IgD-negative memory B cell (primary cell): ENCODE measurements around the gene ROBO2. TPM values are rescaled to one million over a fixed set of nuclear protein-coding genes. Genes with fewer than 3 reads are reported as not detected.

Experiments
- H3K27ac Mint-ChIP-seq, 3 donors: one replicate each; pipeline ENCODE4 v1.8.0; 2020 to 2022; ENCODE audit warnings: mild to moderate bottlenecking in 3 of 3, mixed read lengths in 3 of 3, moderate library complexity in 1 of 3
- H3K27me3 Mint-ChIP-seq: one replicate; pipeline ENCODE4 v1.8.0; 2021; ENCODE audit warnings: mixed read lengths
- H3K36me3 Mint-ChIP-seq: one replicate; pipeline ENCODE4 v1.8.0; 2020; ENCODE audit warnings: mild to moderate bottlenecking, mixed read lengths
- H3K4me1 Mint-ChIP-seq, 3 donors: one replicate each; pipeline ENCODE4 v1.8.0; 2020 to 2022; ENCODE audit warnings: mixed read lengths in 3 of 3, mild to moderate bottlenecking in 1 of 3
- H3K4me3 Mint-ChIP-seq, 4 donors: one replicate each; pipeline ENCODE4 v1.8.0; 2020 to 2022; ENCODE audit warnings: mild to moderate bottlenecking in 4 of 4, mixed read lengths in 4 of 4, moderate library complexity in 3 of 4
- H3K9me3 Mint-ChIP-seq, 3 donors: one replicate each; pipeline ENCODE4 v1.8.0; 2020 to 2021; ENCODE audit warnings: mixed read lengths in 3 of 3, mild to moderate bottlenecking in 1 of 3
- polyA plus RNA-seq: library from polyadenylated mRNA; unstranded; fragments of 300-500 nt; fragmentation: Illumina TruSeq; gene quantifications from one replicate; pipeline ENCODE4 v1.2.3, GENCODE V29; 2021

ROBO2 gene
- polyA plus RNA-seq, 1 donor from 2014 or later, result not detected

DNA sequence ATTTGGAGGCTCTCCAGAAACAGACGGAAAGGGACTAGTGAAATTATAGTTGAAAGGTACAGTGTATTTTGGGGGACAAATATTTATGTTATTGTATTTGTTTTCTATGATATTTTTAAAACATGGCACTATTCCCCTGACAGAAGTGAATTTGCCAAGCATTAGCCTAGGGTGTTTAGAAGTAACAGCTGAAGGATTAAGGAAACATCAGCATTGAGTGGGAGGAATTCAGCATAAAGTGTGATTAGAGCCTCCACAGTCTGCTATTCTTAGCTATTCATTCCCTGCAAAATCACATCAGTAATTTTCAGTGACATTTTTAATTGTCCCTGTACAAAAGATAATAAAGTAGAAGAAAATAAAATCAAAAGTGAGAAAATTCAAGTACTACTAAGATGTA, 231.4 kb downstream of the ROBO2 start:
- no peaks in the 10 kb centered on the region for H3K36me3 Mint-ChIP-seq
- no peaks in the 10 kb centered on the region for H3K27me3 Mint-ChIP-seq
- H3K9me3 Mint-ChIP-seq, result peaks cover 0 to 20% (median 0%) of the 10 kb centered on the region in 3 donors
- no peak overlapping the region for H3K4me3 Mint-ChIP-seq
- H3K27ac Mint-ChIP-seq, result no peak overlapping the region
- H3K4me1 Mint-ChIP-seq, result no peaks in the 10 kb centered on the region

- Mint-ChIP-seq H3K4me3 (no peak overlapping the region), H3K4me1 (no peaks in the 10 kb centered on the region), H3K27me3 (no peaks in the 10 kb centered on the region), H3K36me3 (no peaks in the 10 kb centered on the region), H3K9me3 (peaks cover 0 to 18% (median 0%) of the 10 kb centered on the region in 3 donors), H3K27ac (no peak overlapping the region)
These were observed 231.8 kb downstream of the ROBO2 start for GRCh38 chr3:77271711-77272110.

DNA sequence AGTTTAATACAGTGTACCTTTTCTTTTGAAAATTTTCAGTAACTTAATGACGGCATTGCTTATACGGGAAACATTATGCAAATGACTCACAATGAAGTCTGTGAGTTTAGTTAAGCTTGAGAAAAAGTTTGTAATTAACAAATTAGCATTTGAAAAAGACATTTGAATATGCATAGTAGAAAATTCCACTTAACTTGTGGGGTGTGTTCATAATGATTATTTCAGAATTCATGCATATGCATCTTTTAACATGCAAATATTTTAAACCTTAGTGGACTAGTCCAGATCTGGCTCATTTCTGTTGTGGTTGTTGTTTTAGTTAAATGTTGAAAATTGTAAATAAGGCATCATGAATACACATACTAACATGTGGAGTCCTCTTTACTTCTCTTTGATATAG, 239.4 kb downstream of the ROBO2 start:
- Mint-ChIP-seq H3K27me3 (no peaks in the 10 kb centered on the region), H3K9me3 (peaks cover 0 to 7% (median 5%) of the 10 kb centered on the region in 3 donors), H3K36me3 (peaks cover 1% of the 10 kb centered on the region), H3K4me3 (no peak overlapping the region), H3K4me1 (peaks cover 0 to 2% (median 0%) of the 10 kb centered on the region in 3 donors), H3K27ac (no peak overlapping the region)

- no peak overlapping the region for H3K27ac Mint-ChIP-seq
- peaks cover 0 to 5% (median 4%) of the 10 kb centered on the region in 3 donors for H3K9me3 Mint-ChIP-seq
- no peaks in the 10 kb centered on the region for H3K27me3 Mint-ChIP-seq
- H3K4me3 Mint-ChIP-seq, result no peak overlapping the region
- H3K4me1 Mint-ChIP-seq, result peaks cover 0 to 2% (median 0%) of the 10 kb centered on the region in 3 donors
- H3K36me3 Mint-ChIP-seq, result peaks cover 1% of the 10 kb centered on the region
These were observed 241.8 kb downstream of the ROBO2 start for GRCh38 chr3:77281721-77282120.

DNA sequence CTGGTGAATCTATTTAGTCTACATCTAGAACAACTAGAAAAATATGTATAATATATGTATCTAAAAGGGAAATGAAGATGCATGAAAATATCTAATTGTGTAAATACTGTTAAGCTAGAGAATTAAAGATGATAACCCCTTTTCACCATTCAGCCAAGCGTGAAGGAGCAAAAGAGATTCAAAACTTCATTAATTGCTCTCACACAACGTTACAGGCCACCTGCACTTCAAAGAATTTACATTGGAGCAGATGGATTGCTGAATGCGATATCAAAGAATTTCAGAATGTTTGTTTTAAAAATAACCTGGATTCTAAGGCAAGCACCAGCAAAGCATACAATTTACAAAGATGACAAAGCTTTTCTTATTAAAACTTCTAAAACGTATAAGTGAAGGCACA, 243.2 kb downstream of the ROBO2 start:
- Mint-ChIP-seq H3K27me3 (no peaks in the 10 kb centered on the region), H3K36me3 (no peaks in the 10 kb centered on the region), H3K4me3 (no peak overlapping the region), H3K4me1 (peaks cover 0 to 2% (median 0%) of the 10 kb centered on the region in 3 donors), H3K9me3 (peaks cover 0 to 6% (median 4%) of the 10 kb centered on the region in 3 donors), H3K27ac (no peak overlapping the region)

DNA sequence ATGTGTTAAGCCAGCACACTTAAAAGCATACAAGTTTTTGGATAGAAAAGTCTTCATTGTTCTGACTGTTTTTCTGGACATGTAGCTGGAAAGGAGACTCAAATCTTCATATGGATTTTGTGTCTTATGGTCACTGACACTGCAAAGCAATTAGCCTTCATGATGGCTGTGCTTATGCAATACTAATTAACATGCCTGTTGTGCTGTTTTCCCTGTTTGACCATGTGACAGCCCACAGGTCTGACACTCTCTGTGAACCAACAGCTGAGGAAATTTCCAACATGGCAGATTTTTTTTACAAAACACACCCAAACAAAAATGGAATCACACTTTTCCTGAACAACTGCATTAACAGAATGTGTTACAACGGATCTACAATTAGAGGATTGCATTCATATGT, 248.4 kb downstream of the ROBO2 start:
- no peaks in the 10 kb centered on the region for H3K27me3 Mint-ChIP-seq
- H3K4me1 Mint-ChIP-seq, result no peaks in the 10 kb centered on the region
- peaks cover 0 to 6% (median 0%) of the 10 kb centered on the region in 3 donors for H3K9me3 Mint-ChIP-seq
- no peak overlapping the region for H3K27ac Mint-ChIP-seq
- no peak overlapping the region for H3K4me3 Mint-ChIP-seq
- H3K36me3 Mint-ChIP-seq, result no peaks in the 10 kb centered on the region

DNA sequence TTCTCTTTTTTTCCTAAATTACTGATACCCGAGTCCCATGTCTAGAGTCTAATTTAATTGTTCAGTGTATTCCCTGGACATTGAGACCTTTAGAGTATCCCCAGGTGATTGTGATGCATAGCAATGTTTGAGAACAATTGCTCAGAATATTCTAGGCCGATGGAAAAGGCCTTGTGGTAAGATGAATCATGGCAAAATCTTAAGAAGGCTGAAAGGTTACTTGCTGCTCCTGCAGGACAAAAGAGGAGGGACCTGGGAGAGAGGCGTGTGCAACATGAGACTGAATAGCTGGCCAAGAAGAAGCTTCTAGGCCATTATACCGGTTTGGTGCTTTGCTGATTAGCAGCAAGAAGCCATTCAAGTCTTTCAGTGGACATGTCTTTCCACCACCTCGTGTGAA, 256.6 kb downstream of the ROBO2 start:
- Mint-ChIP-seq H3K9me3 (peaks cover 6 to 26% (median 9%) of the 10 kb centered on the region in 3 donors), H3K4me3 (no peak overlapping the region), H3K27me3 (no peaks in the 10 kb centered on the region), H3K27ac (no peak overlapping the region), H3K36me3 (no peaks in the 10 kb centered on the region), H3K4me1 (no peaks in the 10 kb centered on the region)

- no peaks in the 10 kb centered on the region for H3K27me3 Mint-ChIP-seq
- H3K36me3 Mint-ChIP-seq, result no peaks in the 10 kb centered on the region
- H3K4me1 Mint-ChIP-seq, result no peaks in the 10 kb centered on the region
- no peak overlapping the region for H3K27ac Mint-ChIP-seq
- no peak overlapping the region for H3K4me3 Mint-ChIP-seq
- peaks cover 6 to 26% (median 7%) of the 10 kb centered on the region in 3 donors for H3K9me3 Mint-ChIP-seq
These were observed 258.5 kb downstream of the ROBO2 start for GRCh38 chr3:77298417-77298816.

GRCh38 chr3:77303955-77304699, 264.2 kb downstream of the ROBO2 start:
- Mint-ChIP-seq H3K27me3 (no peaks in the 10 kb centered on the region), H3K27ac (no peak overlapping the region), H3K36me3 (no peaks in the 10 kb centered on the region), H3K4me1 (no peaks in the 10 kb centered on the region), H3K9me3 (peaks cover 1 to 6% (median 3%) of the 10 kb centered on the region in 3 donors), H3K4me3 (no peak overlapping the region)

- Mint-ChIP-seq H3K27me3 (no peaks in the 10 kb centered on the region), H3K27ac (no peak overlapping the region), H3K4me1 (no peaks in the 10 kb centered on the region), H3K4me3 (no peak overlapping the region), H3K36me3 (no peaks in the 10 kb centered on the region), H3K9me3 (peaks cover under 1 to 3% (median 1%) of the 10 kb centered on the region in 3 donors)
These were observed 264.8 kb downstream of the ROBO2 start for GRCh38 chr3:77304700-77305021.

GRCh38 chr3:77309460-77309859, 269.6 kb downstream of the ROBO2 start:
- H3K4me3 Mint-ChIP-seq, result no peak overlapping the region
- no peaks in the 10 kb centered on the region for H3K27me3 Mint-ChIP-seq
- no peaks in the 10 kb centered on the region for H3K36me3 Mint-ChIP-seq
- H3K4me1 Mint-ChIP-seq, result no peaks in the 10 kb centered on the region
- H3K27ac Mint-ChIP-seq, result no peak overlapping the region
- H3K9me3 Mint-ChIP-seq, result peaks cover 0 to 11% (median 2%) of the 10 kb centered on the region in 3 donors

DNA sequence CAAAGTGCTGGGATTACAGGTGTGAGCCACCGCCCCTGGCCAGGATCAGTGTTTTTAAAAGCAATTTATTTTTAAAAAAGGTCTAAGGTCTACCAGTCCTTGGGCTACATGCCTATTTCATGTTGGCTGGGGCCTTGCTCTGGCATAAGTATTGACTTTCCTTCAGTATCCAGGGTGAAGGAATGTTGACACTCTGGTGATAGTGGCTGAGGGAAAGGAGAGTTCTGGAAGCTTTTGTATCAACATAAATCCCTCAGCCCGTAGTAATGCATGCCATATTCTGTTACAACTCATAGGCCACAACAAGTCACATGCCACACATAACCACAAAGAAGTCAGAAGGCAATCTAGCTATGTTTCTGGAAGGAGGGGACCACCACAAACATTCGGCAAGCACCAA, 273.9 kb downstream of the ROBO2 start:
- Mint-ChIP-seq H3K4me3 (no peak overlapping the region), H3K27me3 (no peaks in the 10 kb centered on the region), H3K9me3 (peaks cover 0 to 11% (median 3%) of the 10 kb centered on the region in 3 donors), H3K4me1 (no peaks in the 10 kb centered on the region), H3K36me3 (no peaks in the 10 kb centered on the region), H3K27ac (no peak overlapping the region)

GRCh38 chr3:77319711-77320110, 279.8 kb downstream of the ROBO2 start:
- Mint-ChIP-seq H3K27me3 (no peaks in the 10 kb centered on the region), H3K9me3 (peaks cover 0 to 3% (median 0%) of the 10 kb centered on the region in 3 donors), H3K4me1 (no peaks in the 10 kb centered on the region)

DNA sequence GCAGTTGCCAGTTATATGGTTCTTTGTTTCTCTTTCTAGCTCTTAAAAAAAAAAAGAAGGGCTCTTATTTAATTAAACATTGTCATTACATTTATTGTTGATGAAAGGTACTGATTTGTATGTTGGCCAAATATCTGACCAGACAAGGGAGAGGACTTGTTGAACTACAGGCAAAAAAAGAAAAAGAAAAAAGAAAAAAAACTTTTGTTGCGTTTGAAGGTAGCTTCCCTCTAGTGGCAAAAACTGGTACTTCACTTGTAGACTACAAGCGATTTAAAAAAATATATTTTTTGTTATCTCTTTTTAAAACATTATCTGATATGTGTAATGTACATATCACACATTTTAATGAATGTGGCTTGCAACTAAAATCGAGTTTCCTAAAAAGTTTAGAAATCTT, 280.6 kb downstream of the ROBO2 start:
- H3K27ac Mint-ChIP-seq, result no peak overlapping the region
- H3K36me3 Mint-ChIP-seq, result peaks cover 1% of the 10 kb centered on the region
- no peaks in the 10 kb centered on the region for H3K27me3 Mint-ChIP-seq
- H3K9me3 Mint-ChIP-seq, result peaks cover 0 to 3% (median 0%) of the 10 kb centered on the region in 3 donors
- H3K4me1 Mint-ChIP-seq, result no peaks in the 10 kb centered on the region
- no peak overlapping the region for H3K4me3 Mint-ChIP-seq

More at GRCh38 chr3:77319711-77320110, 279.8 kb downstream of the ROBO2 start:
- Mint-ChIP-seq H3K27ac (no peak overlapping the region), H3K36me3 (peaks cover 1% of the 10 kb centered on the region), H3K4me3 (no peak overlapping the region)

DNA sequence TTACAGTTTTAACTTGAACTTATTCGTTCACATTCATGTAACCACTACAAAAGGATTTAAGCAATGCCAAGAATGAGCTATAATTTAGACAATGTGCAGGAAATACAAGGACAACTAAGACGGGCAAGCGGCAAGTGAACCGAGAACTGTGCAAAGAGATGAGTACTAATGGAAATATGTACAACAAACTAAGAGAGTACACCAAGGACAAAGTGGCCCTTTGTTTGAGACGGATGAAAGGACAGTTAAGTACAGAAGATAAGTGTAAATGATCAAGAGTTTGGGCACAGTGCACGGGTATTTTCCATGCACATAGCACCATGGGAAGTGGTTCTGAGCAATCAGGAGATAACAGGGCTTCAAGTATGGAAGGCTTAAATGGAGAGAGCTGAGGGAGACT, 281.7 kb downstream of the ROBO2 start:
- H3K27me3 Mint-ChIP-seq, result no peaks in the 10 kb centered on the region

DNA sequence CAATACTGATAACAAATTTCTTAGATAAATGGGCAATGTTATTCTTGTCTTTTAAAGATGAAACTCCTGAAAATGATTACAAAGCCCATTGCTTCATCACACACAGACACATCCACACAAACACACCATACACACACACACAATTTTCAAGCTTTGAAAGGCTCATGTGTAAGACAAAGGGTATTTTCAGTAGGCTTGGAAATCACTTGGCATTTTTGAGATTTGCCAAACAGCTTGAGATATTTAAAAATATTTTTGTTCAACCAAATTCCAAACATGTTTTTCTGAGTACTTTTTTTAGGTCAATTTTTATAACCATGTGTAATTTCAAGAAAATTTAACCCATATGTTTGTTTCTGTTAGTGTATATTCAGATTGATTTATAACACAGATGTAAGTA, 283.7 kb downstream of the ROBO2 start:
- H3K36me3 Mint-ChIP-seq, result peaks cover 1% of the 10 kb centered on the region
- no peaks in the 10 kb centered on the region for H3K9me3 Mint-ChIP-seq
- H3K27me3 Mint-ChIP-seq, result no peaks in the 10 kb centered on the region
- H3K4me1 Mint-ChIP-seq, result no peaks in the 10 kb centered on the region
- H3K27ac Mint-ChIP-seq, result no peak overlapping the region
- H3K4me3 Mint-ChIP-seq, result no peak overlapping the region

More for the DNA sequence above, 281.7 kb downstream of the ROBO2 start:
- peaks cover 1% of the 10 kb centered on the region for H3K36me3 Mint-ChIP-seq
- no peaks in the 10 kb centered on the region for H3K4me1 Mint-ChIP-seq
- H3K27ac Mint-ChIP-seq, result no peak overlapping the region
- no peak overlapping the region for H3K4me3 Mint-ChIP-seq
- no peaks in the 10 kb centered on the region for H3K9me3 Mint-ChIP-seq
